Stimulated activated CD4-positive, alpha-beta T cell treated with anti-CD3 and anti-CD28 coated beads, Interleukin-12 subunit alpha, Interleukin-12 subunit beta, amount 100 ng/mL, for 4 hours (primary cell): ENCODE data around the gene TTYH3.
"Not testable (repeated sequence)": the region's sequence is repeated elsewhere in the genome, so short reads cannot be mapped to it uniquely, and the experiment has no call there.

Experiments used
- DNase-seq: peaks from one replicate; pipeline ENCODE4 v3.0.0-alpha.2; 2020

Gene TTYH3

DNA sequence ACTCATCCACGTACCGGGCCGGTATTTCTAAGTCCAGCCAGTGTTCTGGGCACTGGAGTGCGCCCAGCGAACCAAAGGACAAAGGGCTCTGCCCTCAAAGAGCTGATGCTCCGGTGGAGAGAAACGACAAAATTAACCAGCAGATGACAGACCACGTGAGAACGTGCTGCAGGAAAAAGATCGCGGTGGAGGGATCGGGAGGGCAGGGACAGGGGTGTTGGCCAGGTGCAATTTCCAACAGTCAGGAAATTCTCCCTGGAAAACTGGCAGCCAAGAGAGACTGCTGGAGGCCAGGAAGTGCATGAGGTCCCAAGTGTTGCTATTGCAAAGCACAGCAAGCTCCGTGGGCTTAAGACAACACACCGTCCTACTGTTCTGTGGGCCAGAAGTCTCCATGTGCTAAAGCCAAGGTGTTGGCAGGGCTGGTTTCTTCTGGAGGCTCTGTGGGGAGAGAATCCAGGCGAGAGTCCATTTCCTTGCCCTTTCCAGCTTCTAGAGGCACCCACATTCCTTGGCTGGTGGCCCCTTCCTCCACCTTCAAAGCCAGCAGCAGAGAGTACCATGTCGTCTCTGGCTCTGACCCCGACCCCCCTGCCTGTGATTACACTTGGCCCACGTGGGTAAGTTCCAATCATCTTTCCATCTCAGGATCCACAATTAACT is 34.9 kb downstream of the TTYH3 start:
- no peak for DNase-seq

DNA sequence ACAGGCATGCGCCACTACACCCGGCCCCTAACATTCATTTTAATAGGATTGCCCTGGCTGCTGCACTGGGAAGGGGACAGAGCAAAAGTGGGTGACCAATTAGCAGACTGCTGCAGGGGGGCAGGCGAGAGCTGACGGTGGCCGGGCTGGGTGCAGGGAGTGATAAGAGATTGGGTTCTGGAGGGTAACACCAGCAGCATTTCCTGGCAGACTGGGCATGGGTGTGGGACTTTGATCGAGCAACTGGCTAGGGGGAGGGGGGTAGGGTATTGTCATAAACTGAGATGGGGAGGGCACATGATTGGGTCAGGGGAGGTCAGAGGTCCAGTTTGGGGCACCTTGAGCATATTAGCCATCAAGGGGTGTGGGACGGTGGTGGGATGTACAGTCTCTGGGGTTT is 36.1 kb downstream of the TTYH3 start:
- no peak for DNase-seq

DNA sequence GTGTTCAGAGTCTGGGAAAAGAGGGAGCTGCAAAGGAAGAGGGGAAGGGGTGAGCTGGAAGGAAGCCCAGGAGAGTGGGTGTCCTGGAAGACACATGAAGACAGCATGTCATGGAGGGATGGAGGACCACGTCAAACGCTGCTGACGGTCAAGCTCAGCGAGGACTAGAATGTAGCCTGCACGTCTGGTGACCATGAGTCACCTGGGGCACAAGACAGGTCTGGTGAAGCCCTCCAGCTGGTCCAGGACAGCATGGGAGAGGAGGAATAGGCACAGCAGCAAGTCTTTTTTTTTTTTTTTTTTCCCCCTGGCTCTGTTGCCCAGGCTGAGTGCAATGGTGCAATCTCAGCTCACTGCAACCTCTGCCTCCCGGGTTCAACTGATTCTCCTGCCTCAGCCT is 36.6 kb downstream of the TTYH3 start:
- no peak for DNase-seq

DNA sequence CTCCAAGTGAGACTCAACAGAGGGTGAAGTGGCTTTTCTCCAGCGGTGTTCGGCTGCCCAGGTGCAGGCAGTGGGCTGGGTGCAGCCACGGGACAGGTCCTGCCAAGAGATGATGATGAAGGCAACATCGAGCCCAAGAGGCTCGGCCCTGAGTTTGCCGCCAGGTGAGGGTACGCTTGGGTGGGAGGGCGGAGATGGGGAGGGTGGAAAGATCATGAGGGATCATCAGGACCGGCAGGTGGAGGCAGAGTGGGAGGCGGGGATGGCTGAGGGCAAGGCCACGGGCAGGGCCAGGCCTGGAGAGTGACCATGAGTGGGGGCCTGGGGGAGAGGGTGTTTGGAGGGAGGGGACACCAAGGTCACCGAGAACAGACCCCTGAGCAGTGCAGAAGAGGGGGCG is 38.4 kb downstream of the TTYH3 start:
- DNase-seq, result no peak

DNA sequence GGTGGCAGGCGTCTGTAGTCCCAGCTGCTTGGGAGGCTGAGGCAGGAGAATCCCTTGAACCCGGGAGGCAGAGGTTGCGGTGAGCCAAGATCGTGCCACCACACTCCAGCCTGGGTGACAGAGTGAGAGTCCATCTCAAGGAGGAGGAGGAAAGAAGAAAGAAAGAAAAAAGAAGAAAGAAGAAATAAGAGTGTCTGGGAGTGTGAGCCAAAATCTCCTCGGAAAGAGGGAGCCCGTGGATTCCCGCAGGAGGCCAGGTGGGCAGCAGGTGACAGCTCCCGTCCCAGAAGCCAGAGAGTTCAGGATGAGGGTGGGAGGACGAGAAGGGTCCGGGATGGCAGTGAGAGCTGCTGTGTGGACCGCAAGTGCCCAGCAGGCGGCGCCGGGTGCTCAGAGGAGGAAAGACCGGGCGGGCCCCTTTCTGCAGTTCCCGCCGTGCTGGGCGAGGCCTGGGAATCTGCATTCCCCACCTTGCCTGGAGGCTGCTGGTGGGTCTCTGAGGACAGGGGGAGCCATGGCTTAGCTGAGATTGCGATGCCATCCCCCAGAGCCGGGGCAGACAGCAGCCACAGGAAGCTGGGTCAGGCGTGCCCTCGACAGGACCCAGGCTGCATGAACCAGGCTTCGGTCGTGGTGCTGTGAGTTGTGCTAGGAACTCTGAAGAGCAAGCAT is 39.1 kb downstream of the TTYH3 start:
- DNase-seq, result peak; percentile 65

DNA sequence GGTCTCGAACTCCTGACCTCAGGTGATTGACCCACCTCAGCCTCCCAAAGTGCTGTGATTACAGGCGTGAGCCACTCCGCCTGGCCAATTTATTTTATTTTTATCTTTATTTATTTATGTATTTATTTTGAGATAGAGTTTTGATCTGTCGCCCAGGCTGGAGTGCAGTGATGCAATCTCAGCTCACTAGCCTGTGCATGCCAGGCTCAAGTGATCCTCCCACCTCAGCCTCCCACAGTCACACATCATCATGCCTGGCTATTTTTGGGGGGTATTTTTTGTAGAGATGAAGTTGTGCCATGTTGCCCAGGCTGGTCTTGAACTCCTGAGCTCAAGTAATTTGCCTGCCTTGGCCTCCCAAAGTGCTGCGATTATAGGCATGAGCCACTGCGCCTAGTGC is 41.4 kb downstream of the TTYH3 start:
- DNase-seq, result not testable (repeated sequence)

DNA sequence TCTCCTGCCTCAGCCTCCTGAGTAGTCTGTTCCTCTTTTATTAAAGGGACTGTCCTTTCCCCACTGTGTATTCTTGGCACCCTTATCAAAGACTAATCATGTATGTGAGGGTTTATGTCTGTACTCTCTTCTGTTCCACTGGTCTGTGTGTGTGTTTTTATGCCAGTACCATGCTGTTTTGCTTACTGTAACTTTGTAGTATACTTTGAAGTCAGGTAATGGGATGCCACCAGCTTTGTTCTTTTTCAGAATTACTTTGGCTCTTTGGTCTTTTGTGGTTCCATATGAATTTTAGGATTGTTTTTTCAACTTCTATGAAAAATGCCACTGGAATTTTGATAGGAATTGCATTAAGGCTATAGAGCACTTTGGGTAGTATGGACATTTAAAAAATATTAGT is 42.1 kb downstream of the TTYH3 start:
- no peak for DNase-seq

DNA sequence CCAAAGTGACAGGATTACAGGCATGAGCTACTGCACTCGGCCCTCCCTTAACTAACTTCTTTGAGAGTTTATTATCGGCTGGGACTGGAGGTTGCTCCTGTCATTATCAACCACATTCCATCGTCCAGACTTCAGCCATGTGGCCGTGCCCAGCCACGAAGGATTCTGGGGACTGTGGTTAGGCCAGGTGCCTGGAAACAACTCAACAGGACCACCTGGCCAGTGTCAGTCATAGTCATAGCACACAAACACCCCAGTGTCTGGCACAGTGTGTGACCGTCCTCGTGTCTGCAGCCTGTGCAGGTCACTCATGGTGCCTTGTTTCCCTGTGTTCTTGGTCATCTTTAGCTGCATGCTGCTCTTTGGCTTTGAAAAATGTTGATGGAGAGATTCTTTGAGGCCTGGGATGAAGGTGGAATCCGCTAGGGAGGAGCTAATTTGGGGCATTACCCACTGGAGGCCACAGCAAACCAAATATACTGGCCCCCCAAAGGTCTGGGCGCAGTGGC is 43.5 kb downstream of the TTYH3 start:
- no peak for DNase-seq

DNA sequence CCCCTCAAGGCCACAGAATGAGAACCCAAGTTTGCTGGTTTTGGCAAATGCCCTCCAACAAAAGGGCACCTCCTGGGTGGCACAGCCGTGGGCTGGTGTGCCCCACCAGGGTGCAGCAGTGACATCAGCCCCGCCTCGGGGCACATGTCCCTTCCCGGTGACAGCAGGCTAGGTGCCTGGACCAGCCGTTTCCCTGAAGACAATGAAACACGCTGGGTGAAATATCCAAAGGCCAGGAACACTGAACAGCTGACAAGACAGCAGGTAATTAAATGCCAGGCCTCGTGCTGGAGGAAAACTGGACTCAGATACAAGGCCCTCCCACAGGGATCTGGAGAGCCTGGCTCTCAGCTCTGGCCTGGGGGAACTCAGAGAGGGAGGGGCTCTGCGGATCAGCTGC is 44.8 kb downstream of the TTYH3 start:
- not testable (repeated sequence) for DNase-seq

DNA sequence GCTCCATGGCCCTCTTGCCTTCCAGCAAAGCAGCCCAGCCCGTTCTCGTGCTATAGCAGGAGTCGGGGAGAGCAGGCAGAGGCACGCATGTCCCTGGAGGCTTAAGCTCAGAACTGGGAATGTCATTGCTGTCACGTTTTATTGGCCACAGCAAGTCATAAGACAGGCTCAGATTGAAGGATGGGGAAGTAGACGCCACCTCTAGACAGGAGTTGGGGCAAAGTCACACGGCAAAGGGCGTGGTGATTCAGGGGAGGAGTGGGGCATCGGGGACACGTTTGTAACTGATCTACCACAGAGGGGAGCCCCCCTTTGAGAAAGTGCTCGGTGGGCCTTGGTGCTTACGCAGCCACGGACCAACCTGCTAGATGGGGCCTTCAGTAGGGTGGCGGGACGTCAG is 46.7 kb downstream of the TTYH3 start:
- DNase-seq, result not testable (repeated sequence)

DNA sequence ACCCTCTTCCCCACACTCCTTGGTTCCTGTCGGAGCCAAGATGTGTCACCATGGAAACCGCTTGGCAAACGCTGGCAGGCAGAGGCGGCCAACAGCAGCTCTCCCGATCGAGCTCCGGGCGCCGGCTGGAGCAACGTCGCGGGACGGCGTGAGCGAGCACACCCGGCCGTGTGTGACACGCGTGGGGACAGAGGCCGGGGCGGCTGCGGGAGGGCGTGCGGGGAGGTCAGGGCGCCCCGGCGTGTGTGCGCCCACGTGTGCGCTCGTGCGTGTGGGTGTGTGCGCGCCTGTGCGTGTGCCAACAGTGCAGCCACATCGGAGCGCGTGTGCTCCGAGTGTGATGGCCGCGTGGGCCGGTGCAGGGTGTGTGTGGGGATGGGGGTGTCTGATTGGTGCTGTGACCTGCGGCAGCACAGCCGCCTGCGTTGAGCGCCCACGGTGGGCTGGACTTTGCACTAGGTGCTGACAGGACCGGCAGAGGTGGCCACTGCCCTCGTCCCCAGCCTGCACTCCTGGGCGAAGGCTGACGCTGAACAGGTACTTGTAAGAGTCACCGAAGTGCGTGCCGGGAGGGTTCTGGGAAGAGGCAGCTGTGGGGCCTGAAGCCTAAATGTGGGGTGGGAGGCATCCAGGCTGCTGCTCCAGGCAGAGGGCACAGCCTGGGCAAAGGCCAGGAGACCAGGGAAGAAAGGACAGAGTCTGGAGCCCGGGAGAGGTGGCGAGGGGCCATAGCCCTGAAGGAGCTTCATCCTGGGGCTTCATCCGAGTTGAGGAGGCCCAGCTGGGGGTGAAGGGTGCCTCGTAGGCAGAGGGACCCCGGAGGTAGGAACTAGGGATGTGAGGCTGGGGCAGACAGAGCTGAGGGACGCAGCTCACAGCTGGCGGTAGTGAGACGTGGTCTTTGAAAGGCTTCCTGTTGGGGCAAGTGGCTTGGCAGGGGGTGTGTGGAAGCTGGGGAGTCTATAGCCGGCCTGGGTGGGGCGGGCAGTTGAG is 47.6 kb downstream of the TTYH3 start:
- not testable (repeated sequence) for DNase-seq

DNA sequence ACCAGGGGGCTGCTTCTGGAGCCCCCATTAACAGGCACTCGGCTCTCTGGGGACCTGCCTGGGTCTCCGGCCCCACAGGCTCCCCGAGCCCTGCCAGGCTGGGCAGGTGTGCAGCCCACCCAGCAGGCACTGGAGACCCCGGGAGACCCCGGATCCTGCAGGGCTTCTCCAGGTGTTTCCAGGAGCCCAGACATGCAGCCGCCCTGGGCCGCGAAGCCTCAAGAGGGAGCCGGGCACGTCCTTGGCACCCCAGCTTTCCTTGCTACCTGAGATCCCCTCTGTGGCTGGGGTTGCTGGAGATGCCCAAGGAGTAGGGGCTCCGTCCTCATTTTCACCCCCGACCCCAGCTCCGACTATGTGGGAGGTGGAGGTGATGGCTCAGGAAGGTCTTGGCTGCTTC is 48.5 kb downstream of the TTYH3 start:
- no peak for DNase-seq

DNA sequence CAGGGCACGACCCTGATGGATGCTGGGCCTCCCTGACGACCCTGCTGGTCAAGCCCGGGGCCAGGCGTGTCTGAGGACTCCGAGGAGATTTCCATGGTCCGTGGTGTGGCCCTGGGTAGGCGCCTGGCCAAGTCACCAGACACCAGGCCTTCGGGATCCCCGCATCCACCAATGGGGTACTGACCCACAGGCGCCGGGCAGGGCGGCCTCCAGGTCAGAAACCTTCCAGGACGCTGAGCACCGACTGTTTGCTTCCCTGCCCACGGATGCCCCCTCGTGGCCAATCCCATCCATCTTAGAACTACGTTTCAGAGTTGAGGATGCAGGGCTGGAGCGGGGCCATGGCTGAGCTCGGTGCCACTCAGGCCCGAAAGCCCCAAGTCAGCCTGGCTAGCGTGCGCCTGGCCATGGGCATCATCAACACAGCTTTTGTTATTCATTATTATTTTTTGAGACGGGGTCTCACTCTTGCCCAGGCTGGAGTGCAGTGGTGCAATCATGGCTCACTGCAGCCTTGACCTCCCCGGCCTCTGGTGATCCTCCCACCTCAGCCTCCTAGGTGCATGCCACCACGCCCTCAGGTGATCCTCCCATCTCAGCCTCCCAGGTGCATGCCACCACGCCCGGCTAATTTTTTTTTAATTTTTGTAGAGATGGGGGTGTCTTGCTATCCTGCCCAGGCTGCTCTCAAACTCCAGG is 49.2 kb downstream of the TTYH3 start:
- DNase-seq, result peak; percentile 56

DNA sequence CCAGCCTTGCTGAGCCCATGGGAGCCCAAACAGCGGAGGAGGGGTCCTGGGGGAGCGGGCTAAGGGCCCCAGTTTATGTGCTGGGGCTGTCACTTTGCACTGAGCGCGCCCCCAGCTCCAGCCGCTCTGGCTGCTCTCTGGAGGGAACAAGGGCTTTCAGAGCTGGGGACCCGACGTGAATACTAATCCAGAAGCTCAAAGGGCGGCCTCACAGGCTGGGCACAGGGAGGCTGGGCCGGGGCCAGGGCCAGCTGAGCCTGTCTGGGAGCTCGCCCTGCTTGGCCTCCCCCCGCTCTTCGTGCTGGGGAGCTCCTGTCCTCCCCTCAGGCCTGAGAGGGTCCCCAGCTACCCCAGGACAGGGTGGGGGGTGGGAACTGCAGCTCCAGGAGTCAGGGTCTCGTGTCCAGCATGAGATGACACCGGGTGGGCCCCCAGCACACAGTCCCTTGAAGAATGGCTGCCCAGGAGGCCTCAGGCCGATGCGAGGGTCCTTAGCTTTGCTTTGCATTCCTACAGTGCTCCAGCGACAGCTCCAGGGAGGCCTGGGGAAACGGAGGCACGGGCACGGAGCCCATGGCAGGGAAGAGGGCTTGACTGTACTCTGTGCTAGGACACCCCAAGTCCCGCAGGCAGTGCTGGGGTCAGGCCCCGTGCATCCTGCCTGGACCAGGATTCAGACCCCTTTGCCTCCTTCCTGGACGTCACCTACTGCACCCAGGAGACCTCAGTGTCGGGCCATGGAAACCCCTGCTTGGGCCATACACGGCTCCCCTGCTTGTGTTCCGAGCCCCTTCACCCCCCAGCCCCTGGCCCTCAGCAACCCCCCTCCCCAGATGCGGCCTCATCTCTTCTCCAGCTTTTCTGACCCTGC is 50.4 kb downstream of the TTYH3 start:
- DNase-seq, result no peak

DNA sequence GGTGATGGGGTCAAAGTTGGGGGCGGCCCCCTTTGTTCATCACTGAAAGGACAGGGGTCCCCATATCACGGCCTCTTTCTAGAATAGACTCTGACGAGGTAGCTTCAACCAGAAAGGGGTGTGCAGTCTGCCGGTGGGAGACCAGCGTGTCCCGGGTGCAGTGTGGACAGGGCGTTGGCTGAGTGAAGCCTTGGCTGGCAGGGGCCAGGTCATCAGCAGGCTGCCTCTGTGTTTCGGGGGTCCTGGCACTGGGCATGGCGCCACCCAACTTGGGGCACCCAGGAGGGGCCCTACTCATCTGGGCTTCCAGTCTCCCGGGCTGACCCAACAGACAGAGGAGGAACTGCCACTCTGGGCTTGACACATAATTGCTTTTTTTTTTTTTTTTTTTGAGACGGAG is 52.7 kb downstream of the TTYH3 start:
- DNase-seq, result no peak

DNA sequence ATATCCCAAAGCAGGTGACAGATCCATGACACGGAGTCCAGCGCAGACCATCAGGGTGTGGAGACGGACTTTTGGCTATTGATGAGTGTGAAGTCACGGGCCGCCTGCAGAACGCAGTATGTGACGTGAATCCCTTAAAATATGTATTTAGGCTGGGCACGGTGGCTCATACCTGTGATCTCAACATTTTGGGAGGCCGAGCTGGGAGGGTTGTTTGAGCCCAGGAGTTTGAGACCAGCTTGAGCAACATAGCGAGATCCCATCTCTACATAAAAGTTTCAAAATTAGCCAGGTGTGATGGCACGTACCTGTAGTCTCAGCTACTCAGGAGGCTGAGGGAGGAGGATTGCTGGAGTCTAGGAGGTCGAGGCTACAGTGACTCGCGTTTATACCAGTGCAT is 54.3 kb downstream of the TTYH3 start:
- no peak for DNase-seq

DNA sequence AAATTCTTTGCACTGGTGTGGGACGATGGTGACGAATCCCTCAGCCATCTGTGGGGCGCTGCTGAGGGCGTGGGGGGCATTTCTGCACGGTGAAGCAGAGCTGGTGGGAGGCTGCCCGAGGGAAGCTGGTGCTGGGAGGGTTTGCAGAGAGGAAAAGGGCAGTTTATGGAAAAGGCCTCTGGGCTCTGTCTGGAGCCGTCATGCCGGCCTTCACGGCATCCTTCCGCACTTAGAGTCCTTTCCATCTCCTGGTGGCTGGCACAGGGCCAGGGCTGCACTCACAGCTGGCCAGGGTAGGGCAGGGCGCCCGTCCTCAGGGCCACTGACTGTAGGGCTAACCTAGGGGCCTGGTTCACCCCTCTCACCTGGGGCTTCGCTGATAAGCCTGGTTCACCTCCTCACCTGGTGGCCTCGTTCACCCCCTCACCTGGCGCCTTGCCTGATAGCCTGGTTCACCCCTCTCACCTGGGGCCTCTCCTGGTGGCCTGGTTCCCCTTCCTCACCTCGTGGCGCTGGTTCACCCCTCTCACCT is 55.6 kb downstream of the TTYH3 start:
- DNase-seq, result no peak

DNA sequence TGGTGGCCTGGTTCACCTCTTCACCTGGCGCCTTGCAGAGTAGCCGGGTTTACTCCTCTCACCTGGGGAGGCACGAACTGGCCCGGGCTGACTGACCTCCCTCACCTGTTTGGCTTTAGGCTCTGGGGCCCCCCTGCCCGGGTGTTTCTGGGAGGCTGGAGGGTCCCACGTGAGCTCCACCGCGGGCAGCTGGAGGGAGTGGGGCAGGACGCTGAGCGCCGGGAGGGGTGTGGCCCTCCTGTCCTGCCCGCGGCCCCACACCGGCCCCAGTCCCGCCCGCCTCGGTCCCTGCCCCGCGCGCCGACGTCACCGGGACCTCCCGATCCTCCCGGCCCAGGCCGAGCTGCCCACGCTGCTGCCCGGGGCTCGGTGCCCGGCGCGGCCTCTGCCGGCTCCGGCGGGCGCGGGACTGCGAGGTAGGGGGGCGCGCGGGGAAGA is 56.1 kb downstream of the TTYH3 start, which contains the start of gene AMZ1:
Gene AMZ1, plus strand, starts transcription at position 322 of the 438 bp plus-strand sequence. CDS start 12,250 bp downstream, outside the sequence.
- no peak for DNase-seq

DNA sequence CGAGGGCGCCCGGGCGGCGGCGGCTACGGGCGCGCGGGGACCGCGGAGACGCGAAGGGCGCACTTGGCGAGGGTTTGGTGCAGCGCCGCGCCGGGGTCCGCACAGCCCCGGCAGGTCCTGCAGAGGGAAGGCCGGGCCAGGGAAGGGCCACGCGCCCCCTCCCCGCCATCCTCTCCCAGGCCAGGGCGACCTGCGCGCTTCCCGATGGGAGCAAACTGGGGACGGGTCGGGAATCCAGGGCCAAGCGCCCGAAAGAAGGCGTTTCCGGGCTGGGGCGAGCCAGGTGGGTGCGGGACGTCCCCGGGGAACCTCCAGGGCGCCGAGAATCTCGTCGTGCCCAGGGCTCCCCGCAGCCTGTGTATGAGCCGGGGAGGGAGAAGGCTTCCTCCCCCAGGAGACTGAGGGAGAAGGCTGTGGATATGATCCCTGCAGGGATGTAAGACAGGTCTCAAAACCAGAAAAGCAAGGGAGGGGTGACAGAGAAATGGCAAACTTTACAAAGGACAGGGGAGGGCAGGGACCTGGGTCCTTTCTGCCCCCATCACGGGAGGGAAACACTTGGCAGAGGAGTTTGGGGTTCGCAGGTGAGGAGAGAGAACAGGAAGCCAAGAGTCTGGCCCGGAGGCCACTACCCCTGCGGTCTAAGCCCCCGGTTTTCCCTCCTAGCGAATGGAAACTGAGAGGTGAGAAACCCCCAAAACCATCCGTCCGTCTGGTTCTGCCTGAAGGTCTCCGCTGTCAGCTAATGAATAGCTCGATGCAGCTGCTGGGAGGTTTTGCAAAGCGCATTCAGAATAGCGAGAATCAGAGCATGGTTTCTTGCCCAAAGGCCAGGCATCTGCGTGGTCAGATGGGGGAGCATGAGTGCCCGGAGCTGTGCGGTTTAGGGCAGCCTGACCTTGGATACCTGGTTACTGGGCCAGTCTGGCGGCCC is 56.9 kb downstream of the TTYH3 start:
- DNase-seq, result no peak

DNA sequence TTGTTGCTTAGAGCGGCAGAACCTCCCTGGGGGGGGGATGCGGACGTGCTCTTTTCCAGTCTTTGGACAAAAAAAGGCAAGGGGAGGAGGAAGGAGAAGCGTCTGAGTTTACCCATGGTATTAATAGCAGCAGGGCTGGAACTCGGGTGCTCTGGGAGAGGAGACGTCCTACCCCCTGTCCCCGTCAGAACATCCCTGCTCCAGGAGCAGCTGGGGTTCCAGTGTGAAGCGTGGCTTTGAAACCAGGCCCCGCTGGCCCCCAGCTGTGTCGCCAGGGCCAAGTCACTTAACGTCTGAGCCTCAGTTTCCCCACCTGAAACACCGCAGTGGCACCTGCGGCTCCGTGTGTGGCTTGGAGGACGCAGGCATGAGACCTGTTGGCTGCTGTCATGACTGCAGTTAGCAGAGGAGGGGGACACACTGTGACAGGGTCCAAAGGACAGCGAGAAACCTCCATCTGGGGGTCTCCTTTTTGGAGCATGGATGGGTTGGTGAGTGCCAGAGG is 57.6 kb downstream of the TTYH3 start:
- no peak for DNase-seq
